AG04449 (cell line): Measurements from ENCODE around the gene AMY1B.
"Not testable (repeated sequence)": the region's sequence is repeated elsewhere in the genome, so short reads cannot be mapped to it uniquely, and the experiment has no call there.

Source experiments
- CTCF ChIA-PET: fragments of 350-600 bp; formaldehyde crosslinking; extraction: SDS; loops from one replicate; lab custom pipeline; 2021; ENCODE audit warnings: antibody characterized with exemption; lab: Yijun Ruan, JAX
- POLR2A ChIA-PET: fragments of 400-600, 350-600 bp; formaldehyde crosslinking; extraction: SDS; loops from one replicate; lab custom pipeline; 2020; ENCODE audit warnings: antibody characterized with exemption, inconsistent platforms; lab: Yijun Ruan, JAX
- DNase-seq: peaks from one replicate; pipeline ENCODE4 v3.0.0-alpha.2; 2010; ENCODE audit warnings: low read depth, low spot score
- H3K4me3 ChIP-seq: 2 replicates; pipeline ENCODE4 v1.5.1; 2011; ENCODE audit warnings: low read depth, mild to moderate bottlenecking, control low read depth, low read length

Gene AMY1B

DNA sequence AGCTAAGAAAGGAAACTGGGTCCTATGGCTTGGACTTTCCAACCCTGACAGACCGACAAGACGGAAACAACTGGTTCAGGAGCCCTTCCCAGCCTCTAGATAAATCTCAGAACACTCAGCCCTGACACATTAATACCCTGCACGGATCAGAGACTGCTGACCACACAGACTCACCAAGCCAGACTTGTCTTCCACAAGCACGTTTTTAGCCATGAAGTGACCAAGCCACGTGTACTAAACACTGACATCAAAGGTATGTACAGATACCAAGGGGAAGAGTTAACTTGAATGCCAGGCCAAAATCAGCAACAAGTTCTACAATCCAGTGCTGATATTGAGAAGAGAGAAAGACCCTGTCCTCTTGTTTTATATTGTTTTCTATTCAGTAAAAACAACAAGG lies at the start of gene AMY1B:
Gene AMY1B (minus strand): TSS at position 101 of the 400 bp plus-strand sequence. CDS start 571 bp downstream, outside the sequence.
- DNase-seq, H3K4me3 ChIP-seq, CTCF ChIA-PET, POLR2A ChIA-PET: not testable (repeated sequence)

- DNase-seq, POLR2A ChIA-PET, H3K4me3 ChIP-seq, CTCF ChIA-PET: not testable (repeated sequence)
Observed at GRCh38 chr1:103745040-103745439, 49.0 kb upstream of the AMY1B start.

DNA sequence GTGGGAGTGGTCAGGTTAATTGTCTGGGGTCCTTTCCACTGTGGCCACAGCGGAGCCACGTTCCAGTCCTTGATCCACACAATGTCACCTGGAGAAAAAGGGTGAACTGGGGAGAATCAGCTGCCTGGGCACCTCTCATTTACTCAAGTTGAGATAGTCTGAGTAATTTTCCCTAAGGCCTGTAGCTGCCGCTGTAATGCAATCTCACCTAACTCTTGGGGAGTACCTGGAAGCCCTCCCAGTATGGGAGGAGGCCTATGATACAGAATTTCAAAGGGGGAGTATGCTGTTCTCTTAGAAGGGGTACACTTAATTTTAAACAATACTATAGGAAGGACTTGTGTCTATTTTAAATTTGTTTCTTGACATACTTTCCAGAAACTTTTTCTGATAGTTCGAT lies 48.4 kb upstream of the AMY1B start:
- POLR2A ChIA-PET, DNase-seq, H3K4me3 ChIP-seq, CTCF ChIA-PET: not testable (repeated sequence)

DNA sequence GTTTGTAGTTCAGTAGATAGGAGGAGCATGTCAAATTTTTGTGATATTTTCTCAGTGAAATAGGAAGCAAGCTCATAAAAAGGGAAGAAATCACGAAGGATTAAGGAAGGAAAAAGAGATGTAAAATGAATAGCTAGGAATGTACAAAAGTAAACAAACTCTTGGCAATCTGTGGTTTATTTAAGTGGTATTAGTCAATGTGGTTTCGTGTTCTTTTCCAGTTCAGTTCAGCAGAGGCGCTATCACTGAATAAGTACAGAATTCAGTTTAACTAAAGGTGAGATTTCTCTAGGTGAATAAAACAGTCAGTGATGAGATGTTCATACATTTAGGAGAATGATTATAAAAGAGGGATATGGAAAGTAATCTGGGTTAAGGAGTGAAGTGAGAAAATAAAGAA lies 42.0 kb upstream of the AMY1B start:
- CTCF ChIA-PET, H3K4me3 ChIP-seq, DNase-seq, POLR2A ChIA-PET: not testable (repeated sequence)

GRCh38 chr1:103735334-103735733 lies 39.3 kb upstream of the AMY1B start:
- H3K4me3 ChIP-seq, CTCF ChIA-PET, POLR2A ChIA-PET, DNase-seq: not testable (repeated sequence)

- H3K4me3 ChIP-seq, DNase-seq, CTCF ChIA-PET, POLR2A ChIA-PET: not testable (repeated sequence)
Observed at GRCh38 chr1:103721473-103721872, 25.5 kb upstream of the AMY1B start.

- CTCF ChIA-PET, POLR2A ChIA-PET, DNase-seq: not testable (repeated sequence)
Observed at GRCh38 chr1:103717404-103717803, 21.4 kb upstream of the AMY1B start.

GRCh38 chr1:103710381-103710780 lies 14.4 kb upstream of the AMY1B start:
- CTCF ChIA-PET, H3K4me3 ChIP-seq, POLR2A ChIA-PET, DNase-seq: not testable (repeated sequence)

More at GRCh38 chr1:103717404-103717803, 21.4 kb upstream of the AMY1B start:
- H3K4me3 ChIP-seq = not testable (repeated sequence)

GRCh38 chr1:103707670-103708069 lies 11.7 kb upstream of the AMY1B start:
- H3K4me3 ChIP-seq, POLR2A ChIA-PET, DNase-seq, CTCF ChIA-PET: not testable (repeated sequence)

DNA sequence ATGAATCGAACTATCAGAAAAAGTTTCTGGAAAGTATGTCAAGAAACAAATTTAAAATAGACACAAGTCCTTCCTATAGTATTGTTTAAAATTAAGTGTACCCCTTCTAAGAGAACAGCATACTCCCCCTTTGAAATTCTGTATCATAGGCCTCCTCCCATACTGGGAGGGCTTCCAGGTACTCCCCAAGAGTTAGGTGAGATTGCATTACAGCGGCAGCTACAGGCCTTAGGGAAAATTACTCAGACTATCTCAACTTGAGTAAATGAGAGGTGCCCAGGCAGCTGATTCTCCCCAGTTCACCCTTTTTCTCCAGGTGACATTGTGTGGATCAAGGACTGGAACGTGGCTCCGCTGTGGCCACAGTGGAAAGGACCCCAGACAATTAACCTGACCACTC lies 5.2 kb upstream of the AMY1B start:
- CTCF ChIA-PET, DNase-seq, POLR2A ChIA-PET, H3K4me3 ChIP-seq: not testable (repeated sequence)

GRCh38 chr1:103700669-103701068 lies 4.7 kb upstream of the AMY1B start:
- POLR2A ChIA-PET, DNase-seq, CTCF ChIA-PET, H3K4me3 ChIP-seq: not testable (repeated sequence)

- POLR2A ChIA-PET, H3K4me3 ChIP-seq, CTCF ChIA-PET, DNase-seq: not testable (repeated sequence)
Observed at GRCh38 chr1:103697430-103697829, 1.4 kb upstream of the AMY1B start.

- POLR2A ChIA-PET, CTCF ChIA-PET, DNase-seq: not testable (repeated sequence)
Observed at GRCh38 chr1:103676335-103676734, 19.7 kb downstream of the AMY1B start.

GRCh38 chr1:103655460-103655859 lies 40.5 kb downstream of the AMY1B start, which contains the start of gene AMY1A:
Gene AMY1A, plus strand, starts transcription at chr1:103655760. Its CDS starts 571 bp downstream, at chr1:103656331.
- H3K4me3 ChIP-seq, DNase-seq, CTCF ChIA-PET, POLR2A ChIA-PET: not testable (repeated sequence)

More at GRCh38 chr1:103676335-103676734, 19.7 kb downstream of the AMY1B start:
- not testable (repeated sequence) for H3K4me3 ChIP-seq

- CTCF ChIA-PET, DNase-seq, POLR2A ChIA-PET, H3K4me3 ChIP-seq: not testable (repeated sequence)
Observed at GRCh38 chr1:103654133-103654532, 41.9 kb downstream of the AMY1B start.

DNA sequence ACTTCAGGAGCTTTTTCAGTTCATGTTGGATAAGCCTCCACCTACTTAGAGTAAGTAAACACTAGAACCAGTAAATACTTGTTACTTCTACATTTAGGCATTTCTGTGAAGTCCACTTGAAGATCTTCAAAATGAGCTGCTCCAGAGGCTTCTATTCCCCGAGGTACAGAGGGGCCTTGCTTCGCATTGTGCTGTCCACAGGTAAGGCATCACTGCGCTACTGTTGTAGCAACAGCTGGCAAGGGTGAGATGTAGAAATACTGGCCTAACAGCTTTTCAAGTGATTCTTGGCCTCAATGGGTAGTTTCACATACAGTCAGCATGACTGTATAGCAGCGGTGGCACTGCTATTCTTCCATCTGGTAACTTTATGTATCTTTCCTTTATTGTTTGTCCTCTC lies 45.1 kb downstream of the AMY1B start:
- H3K4me3 ChIP-seq, DNase-seq, POLR2A ChIA-PET, CTCF ChIA-PET: not testable (repeated sequence)

GRCh38 chr1:103650305-103650704 lies 45.7 kb downstream of the AMY1B start:
- not testable (repeated sequence) for H3K4me3 ChIP-seq, DNase-seq

GRCh38 chr1:103643908-103644307 lies 52.1 kb downstream of the AMY1B start:
- H3K4me3 ChIP-seq, DNase-seq, POLR2A ChIA-PET, CTCF ChIA-PET: not testable (repeated sequence)

More at GRCh38 chr1:103650305-103650704, 45.7 kb downstream of the AMY1B start:
- CTCF ChIA-PET, POLR2A ChIA-PET: not testable (repeated sequence)
